Activated T-helper 1 cell treated with anti-CD3 and anti-CD28 coated beads, Interleukin-12 subunit alpha, Interleukin-12 subunit beta, Interleukin-2, Interleukin-4 antibody, amounts not matched to agents 30 ng/mL and 10 ng/mL and 1 ng/mL, durations not matched to agents 14 hours and 24 hours and 36 hours (primary cell): ENCODE data around the gene SACS. TPM values are rescaled to one million over a fixed set of nuclear protein-coding genes. Genes with fewer than 3 reads are reported as not detected.

ENCODE experiments used
- DNase-seq: peaks from one replicate; pipeline ENCODE4 v3.0.0; 2021; ENCODE audit warnings: low spot score
- H3K27ac Mint-ChIP-seq: one replicate; pipeline ENCODE4 v1.8.0; 2021; ENCODE audit warnings: mild to moderate bottlenecking, mixed read lengths
- H3K27me3 Mint-ChIP-seq: one replicate; pipeline ENCODE4 v1.8.0; 2022; ENCODE audit warnings: mild to moderate bottlenecking, moderate library complexity, mixed read lengths; ENCODE audit not compliant: insufficient read depth
- H3K36me3 Mint-ChIP-seq: one replicate; pipeline ENCODE4 v1.8.0; 2021; ENCODE audit warnings: low read depth, mixed read lengths
- H3K4me1 Mint-ChIP-seq: one replicate; pipeline ENCODE4 v1.8.0; 2021; ENCODE audit warnings: low read depth, mixed read lengths
- H3K4me3 Mint-ChIP-seq: one replicate; pipeline ENCODE4 v1.8.0; 2021; ENCODE audit warnings: mild to moderate bottlenecking, moderate library complexity, mixed read lengths
- H3K9me3 Mint-ChIP-seq: one replicate; pipeline ENCODE4 v1.8.0; 2021; ENCODE audit warnings: mixed read lengths
- intact Hi-C: fragments of 100-400 bp; cut with micrococcal nuclease; formaldehyde crosslinking; loops from one replicate; pipeline ENCODE4 v1.15.1; 2024
- total RNA-seq: library from RNA; stranded (reverse); gene quantifications from 2 replicates; pipeline ENCODE4 v1.2.3, GENCODE V29; 2022

SACS gene
- total RNA-seq, 1 donor from 2014 or later, result 32.1 TPM

GRCh38 chr13:23386533-23386932, 47.0 kb downstream of the SACS start:
- H3K27me3 Mint-ChIP-seq, result peaks cover 8% of the 10 kb centered on the region
- H3K9me3 Mint-ChIP-seq, result no peaks in the 10 kb centered on the region
- no peak for DNase-seq
- H3K4me3 Mint-ChIP-seq, result no peak overlapping the region
- peaks cover 30% of the 10 kb centered on the region for H3K4me1 Mint-ChIP-seq
- H3K27ac Mint-ChIP-seq, result peak overlapping the region; percentile 0
- no peaks in the 10 kb centered on the region for H3K36me3 Mint-ChIP-seq
- intact Hi-C loops, result loop anchor here (1.0 kb wide), 1 partner anchor 11 kb away; no protein-coding TSS in a partner anchor

- no peaks in the 10 kb centered on the region for H3K36me3 Mint-ChIP-seq
- peaks cover 6% of the 10 kb centered on the region for H3K27me3 Mint-ChIP-seq
- no peak overlapping the region for H3K27ac Mint-ChIP-seq
- DNase-seq, result no peak
- H3K4me1 Mint-ChIP-seq, result peaks cover 30% of the 10 kb centered on the region
- intact Hi-C loops, result loop anchor here (1.0 to 2.0 kb wide), 2 partner anchors 11 to 1127 kb away; partner anchors contain the start of gene PARP4
- H3K9me3 Mint-ChIP-seq, result no peaks in the 10 kb centered on the region
- H3K4me3 Mint-ChIP-seq, result no peak overlapping the region
These were observed 47.6 kb downstream of the SACS start for GRCh38 chr13:23385931-23386330.

GRCh38 chr13:23384111-23384510, 49.4 kb downstream of the SACS start:
- Mint-ChIP-seq H3K36me3 (no peaks in the 10 kb centered on the region), H3K4me1 (peaks cover 41% of the 10 kb centered on the region), H3K9me3 (no peaks in the 10 kb centered on the region), H3K27me3 (peaks cover 8% of the 10 kb centered on the region), H3K27ac (no peak overlapping the region), H3K4me3 (no peak overlapping the region)
- intact Hi-C loops, result loop anchor here (2.0 kb wide), 1 partner anchor 1129 kb away; the partner anchor contains the start of gene PARP4
- DNase-seq, result no peak

- no peaks in the 10 kb centered on the region for H3K9me3 Mint-ChIP-seq
- H3K4me1 Mint-ChIP-seq, result peaks cover 50% of the 10 kb centered on the region
- intact Hi-C loops, result no loop called here
- no peaks in the 10 kb centered on the region for H3K36me3 Mint-ChIP-seq
- no peak overlapping the region for H3K4me3 Mint-ChIP-seq
- H3K27ac Mint-ChIP-seq, result no peak overlapping the region
- H3K27me3 Mint-ChIP-seq, result peaks cover 6% of the 10 kb centered on the region
- no peak for DNase-seq
These were observed 50.4 kb downstream of the SACS start for GRCh38 chr13:23383151-23383550.

GRCh38 chr13:23381866-23382265, 51.6 kb downstream of the SACS start:
- no peak for DNase-seq
- H3K9me3 Mint-ChIP-seq, result no peaks in the 10 kb centered on the region
- H3K27me3 Mint-ChIP-seq, result peaks cover 7% of the 10 kb centered on the region
- intact Hi-C loops, result no loop called here
- H3K36me3 Mint-ChIP-seq, result no peaks in the 10 kb centered on the region
- H3K4me1 Mint-ChIP-seq, result peaks cover 62% of the 10 kb centered on the region
- H3K27ac Mint-ChIP-seq, result no peak overlapping the region
- no peak overlapping the region for H3K4me3 Mint-ChIP-seq

GRCh38 chr13:23380534-23380933, 53.0 kb downstream of the SACS start:
- Mint-ChIP-seq H3K27me3 (peaks cover 8% of the 10 kb centered on the region), H3K36me3 (no peaks in the 10 kb centered on the region), H3K9me3 (no peaks in the 10 kb centered on the region), H3K27ac (no peak overlapping the region), H3K4me1 (peaks cover 62% of the 10 kb centered on the region), H3K4me3 (no peak overlapping the region)
- intact Hi-C loops, result no loop called here
- no peak for DNase-seq

GRCh38 chr13:23377983-23378632, 55.4 kb downstream of the SACS start:
- Mint-ChIP-seq H3K4me3 (peak overlapping the region; percentile 9), H3K36me3 (peaks cover 3% of the 10 kb centered on the region), H3K4me1 (peaks cover 56% of the 10 kb centered on the region), H3K27me3 (peaks cover 7% of the 10 kb centered on the region), H3K9me3 (no peaks in the 10 kb centered on the region), H3K27ac (peak overlapping the region; percentile 57)
- no peak for DNase-seq
- intact Hi-C loops, result loop anchor here (2.0 to 10.0 kb wide), 6 partner anchors 87 to 1545 kb away; partner anchors contain the start of gene SPATA13

GRCh38 chr13:23377579-23377978, 55.9 kb downstream of the SACS start:
- Mint-ChIP-seq H3K4me1 (peaks cover 61% of the 10 kb centered on the region), H3K27me3 (peaks cover 6% of the 10 kb centered on the region), H3K4me3 (no peak overlapping the region), H3K9me3 (no peaks in the 10 kb centered on the region), H3K27ac (peak overlapping the region; percentile 31), H3K36me3 (peaks cover 8% of the 10 kb centered on the region)
- DNase-seq, result no peak
- intact Hi-C loops, result loop anchor here (5.0 to 10.0 kb wide), 4 partner anchors 375 to 895 kb away; partner anchors contain the start of gene SPATA13

GRCh38 chr13:23375001-23375971, 58.2 kb downstream of the SACS start:
- peaks cover 4% of the 10 kb centered on the region for H3K27me3 Mint-ChIP-seq
- peak overlapping the region; percentile 36 for H3K27ac Mint-ChIP-seq
- peaks cover 19% of the 10 kb centered on the region for H3K36me3 Mint-ChIP-seq
- H3K4me1 Mint-ChIP-seq, result peaks cover 74% of the 10 kb centered on the region
- peak; percentile 92 for DNase-seq
- H3K9me3 Mint-ChIP-seq, result no peaks in the 10 kb centered on the region
- intact Hi-C loops, result loop anchor here (1.0 to 10.0 kb wide), 10 partner anchors 11 to 1704 kb away; partner anchors contain the start of genes FGF9, MIPEP and SPATA13
- H3K4me3 Mint-ChIP-seq, result peak overlapping the region; percentile 78

- intact Hi-C loops, result loop anchor here (10.0 kb wide), 2 partner anchors 592 to 792 kb away; partner anchors contain the start of gene SPATA13
- no peak overlapping the region for H3K27ac Mint-ChIP-seq
- H3K27me3 Mint-ChIP-seq, result peaks cover 2% of the 10 kb centered on the region
- peaks cover 46% of the 10 kb centered on the region for H3K4me1 Mint-ChIP-seq
- no peaks in the 10 kb centered on the region for H3K9me3 Mint-ChIP-seq
- H3K36me3 Mint-ChIP-seq, result peaks cover 33% of the 10 kb centered on the region
- no peak overlapping the region for H3K4me3 Mint-ChIP-seq
- no peak for DNase-seq
These were observed 61.1 kb downstream of the SACS start for GRCh38 chr13:23372264-23372906.

GRCh38 chr13:23367907-23368306, 65.6 kb downstream of the SACS start:
- no peak for DNase-seq
- intact Hi-C loops, result no loop called here
- peaks cover 16% of the 10 kb centered on the region for H3K4me1 Mint-ChIP-seq
- no peak overlapping the region for H3K4me3 Mint-ChIP-seq
- no peaks in the 10 kb centered on the region for H3K9me3 Mint-ChIP-seq
- H3K27me3 Mint-ChIP-seq, result no peaks in the 10 kb centered on the region
- H3K27ac Mint-ChIP-seq, result no peak overlapping the region
- peaks cover 61% of the 10 kb centered on the region for H3K36me3 Mint-ChIP-seq

GRCh38 chr13:23365652-23366051, 67.8 kb downstream of the SACS start:
- intact Hi-C loops, result no loop called here
- H3K4me3 Mint-ChIP-seq, result no peak overlapping the region
- no peak overlapping the region for H3K27ac Mint-ChIP-seq
- H3K4me1 Mint-ChIP-seq, result no peaks in the 10 kb centered on the region
- H3K9me3 Mint-ChIP-seq, result no peaks in the 10 kb centered on the region
- H3K27me3 Mint-ChIP-seq, result no peaks in the 10 kb centered on the region
- H3K36me3 Mint-ChIP-seq, result peaks cover 59% of the 10 kb centered on the region
- DNase-seq, result no peak
